HEK293 (cell line): ENCODE results near the gene NXPH4.

Source experiments
- BCL11A ChIP-seq: fragments of 450-650 bp; formaldehyde crosslinking; IDR thresholded peaks from 2 replicates; pipeline ENCODE4 v1.5.1; 2016; ENCODE audit warnings: low read depth, missing biosample characterization, missing genetic modification characterization
- CTCF ChIP-seq: fragments of 450-650 bp; formaldehyde crosslinking; IDR thresholded peaks from 2 replicates; pipeline ENCODE4 v1.5.1; 2016; ENCODE audit warnings: missing biosample characterization, missing genetic modification characterization
- KLF17 ChIP-seq: fragments of 450-650 bp; formaldehyde crosslinking; IDR thresholded peaks from 2 replicates; pipeline ENCODE4 v1.5.1; 2016; ENCODE audit warnings: missing biosample characterization, missing genetic modification characterization
- MZF1 ChIP-seq: fragments of 450-650 bp; formaldehyde crosslinking; IDR thresholded peaks from 2 replicates; pipeline ENCODE4 v1.5.1; 2017; ENCODE audit warnings: missing biosample characterization, missing genetic modification characterization, borderline replicate concordance
- PRDM4 ChIP-seq: fragments of 450-650 bp; formaldehyde crosslinking; IDR thresholded peaks from 2 replicates; pipeline ENCODE4 v1.5.1; 2017; ENCODE audit warnings: missing biosample characterization, missing genetic modification characterization
- TRIM28 ChIP-seq: IDR thresholded peaks from 2 replicates; pipeline ENCODE4 v1.6.1; 2011; ENCODE audit warnings: low read length, control low read depth, borderline replicate concordance
- ZBTB49 ChIP-seq: fragments of 450-650 bp; formaldehyde crosslinking; IDR thresholded peaks from 2 replicates; pipeline ENCODE4 v1.5.1; 2016; ENCODE audit warnings: missing biosample characterization, missing genetic modification characterization, low read depth
- ZNF274 ChIP-seq, 2 experiments: fragments of 200-500 bp in 1 of 2; fragments of 450-650 bp in 1 of 2; sonication (Bioruptor generic) in 1 of 2; formaldehyde crosslinking in 1 of 2; IDR thresholded peaks; 2 replicates each; pipeline versions ENCODE4 v1.5.1 to v1.6.1; 2014 to 2016; ENCODE audit warnings: borderline replicate concordance in 1 of 2, inconsistent platforms in 1 of 2, low read length in 1 of 2, missing biosample characterization in 1 of 2, missing genetic modification characterization in 1 of 2
- ZNF292 ChIP-seq: fragments of 450-650 bp; formaldehyde crosslinking; IDR thresholded peaks from 2 replicates; pipeline ENCODE4 v1.5.1; 2016; ENCODE audit warnings: low read depth, missing biosample characterization, missing genetic modification characterization, borderline replicate concordance
- ZNF335 ChIP-seq: fragments of 450-650 bp; formaldehyde crosslinking; conservative IDR thresholded peaks from 2 replicates; pipeline ENCODE4 v1.5.1; 2016; ENCODE audit warnings: missing biosample characterization, missing genetic modification characterization
- ZNF433 ChIP-seq: fragments of 450-650 bp; formaldehyde crosslinking; IDR thresholded peaks from 2 replicates; pipeline ENCODE4 v1.5.1; 2016; ENCODE audit warnings: missing biosample characterization, missing genetic modification characterization, low read depth
- ZNF639 ChIP-seq: fragments of 450-650 bp; formaldehyde crosslinking; IDR thresholded peaks from 2 replicates; pipeline ENCODE4 v1.5.1; 2016; ENCODE audit warnings: missing biosample characterization, missing genetic modification characterization
- ZNF654 ChIP-seq: fragments of 450-650 bp; formaldehyde crosslinking; IDR thresholded peaks from 2 replicates; pipeline ENCODE4 v1.5.1; 2016; ENCODE audit warnings: low read depth, missing biosample characterization, missing genetic modification characterization
- ZSCAN4 ChIP-seq: fragments of 450-650 bp; formaldehyde crosslinking; IDR thresholded peaks from 2 replicates; pipeline ENCODE4 v1.5.1; 2017; ENCODE audit warnings: missing biosample characterization, missing genetic modification characterization

GRCh38 chr12:57173089-57173488, 43.5 kb upstream of the NXPH4 start:
- TF ChIP-seq MZF1 (tag by site-specific recombination) (no peak), BCL11A (no peak), CTCF (tag by site-specific recombination) (peak; percentile 80), ZBTB49 (tag by site-specific recombination) (no peak), ZNF292 (no peak), ZNF335 (no peak), PRDM4 (no peak), ZNF274 (IDR thresholded peaks at IDR 0.05; ENCODE audit: low read length) (no peak), ZNF274 (tag by site-specific recombination; IDR thresholded peaks at IDR 0.05; ENCODE audit: borderline replicate concordance) (no peak), TRIM28 (no peak), ZNF433 (tag by site-specific recombination) (no peak), ZNF654 (no peak), KLF17 (no peak), ZSCAN4 (no peak), ZNF639 (no peak)
